ENCODE data around the gene OAS3.

The OAS3 gene

GRCh38 chr12:112961074-112961473, 22.8 kb downstream of the OAS3 start:
- DNase-seq = peak; percentile 11

DNA sequence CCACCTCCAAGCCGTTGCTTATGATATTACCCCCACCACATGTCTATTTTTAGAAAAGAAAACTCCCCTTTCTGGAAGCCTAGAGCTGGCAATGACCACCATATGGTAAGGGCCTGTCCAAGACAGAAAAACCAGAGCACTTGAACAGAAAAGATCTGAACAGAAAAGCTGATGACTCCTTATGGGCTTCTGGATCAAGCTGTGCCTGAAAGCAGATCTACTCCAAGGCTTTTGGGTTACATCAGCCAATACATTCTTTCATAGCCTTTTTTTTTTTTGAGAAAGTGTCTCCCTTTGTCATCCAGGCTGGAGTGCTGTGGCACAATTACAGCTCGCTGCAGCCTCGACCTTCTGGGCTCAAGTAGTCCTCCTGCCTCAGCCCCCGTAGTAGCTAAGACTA, 23.3 kb downstream of the OAS3 start:
- no peak for DNase-seq

DNA sequence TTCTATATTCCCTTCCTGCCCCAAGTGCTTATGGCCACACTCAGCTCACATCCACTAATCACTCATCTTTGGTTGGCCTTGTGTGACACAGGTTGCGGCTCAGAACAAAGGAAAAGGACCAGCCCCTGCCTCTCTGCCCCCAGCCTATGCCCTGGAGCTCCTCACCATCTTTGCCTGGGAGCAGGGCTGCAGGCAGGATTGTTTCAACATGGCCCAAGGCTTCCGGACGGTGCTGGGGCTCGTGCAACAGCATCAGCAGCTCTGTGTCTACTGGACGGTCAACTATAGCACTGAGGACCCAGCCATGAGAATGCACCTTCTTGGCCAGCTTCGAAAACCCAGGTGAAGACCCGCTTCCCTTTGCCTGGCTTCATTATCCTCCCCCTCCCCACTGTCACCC, 24.3 kb downstream of the OAS3 start:
- DNase-seq = no peak

GRCh38 chr12:112963227-112963861, 25.1 kb downstream of the OAS3 start:
- no peak for DNase-seq

DNA sequence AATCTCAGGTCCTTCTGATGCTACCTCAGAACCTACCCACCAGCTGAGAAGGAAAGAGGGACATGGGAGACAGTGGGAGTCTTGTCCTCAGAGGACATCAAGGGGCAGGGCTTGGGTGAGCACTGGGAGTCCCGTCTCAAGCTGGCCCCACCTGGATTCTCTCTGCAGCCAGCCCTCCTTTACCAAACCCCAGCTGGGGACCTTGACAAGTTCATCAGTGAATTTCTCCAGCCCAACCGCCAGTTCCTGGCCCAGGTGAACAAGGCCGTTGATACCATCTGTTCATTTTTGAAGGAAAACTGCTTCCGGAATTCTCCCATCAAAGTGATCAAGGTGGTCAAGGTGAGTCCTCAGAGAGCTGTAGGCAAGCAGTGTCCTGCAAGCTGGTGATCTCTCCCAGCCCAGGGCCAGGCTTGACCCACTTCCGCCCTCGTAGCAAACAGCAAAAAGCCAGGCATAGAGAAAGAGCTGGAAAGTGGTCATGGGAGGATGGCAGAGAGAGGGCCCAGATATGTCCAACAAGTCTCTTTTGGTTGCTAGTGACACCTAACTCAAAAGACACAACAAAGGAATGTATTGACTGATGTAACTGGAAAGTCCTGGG, 25.9 kb downstream of the OAS3 start:
- no peak for DNase-seq

DNA sequence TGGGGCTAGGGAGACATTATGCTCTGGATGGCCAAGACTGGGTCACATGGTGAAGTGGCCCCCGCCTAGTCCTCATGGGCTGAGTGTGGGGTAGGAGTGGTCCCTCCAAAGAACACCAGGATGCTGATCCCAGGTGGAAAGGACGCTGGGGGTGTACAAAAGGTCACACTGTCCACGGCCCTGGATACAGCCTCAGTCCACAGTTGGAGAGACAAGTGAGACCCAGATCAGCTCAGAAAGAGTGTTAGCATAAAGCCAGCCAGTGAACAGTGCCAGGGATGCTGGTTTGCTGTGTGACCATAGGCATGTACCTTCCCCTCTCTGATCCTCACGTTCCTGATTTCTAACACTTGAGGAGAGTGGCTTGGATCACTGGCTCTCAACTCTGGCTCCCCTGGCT, 26.6 kb downstream of the OAS3 start:
- DNase-seq = no peak

- DNase-seq = no peak
Measured at GRCh38 chr12:112965643-112966042, 27.4 kb downstream of the OAS3 start.

GRCh38 chr12:112967306-112967705, 29.0 kb downstream of the OAS3 start:
- no peak for DNase-seq

DNA sequence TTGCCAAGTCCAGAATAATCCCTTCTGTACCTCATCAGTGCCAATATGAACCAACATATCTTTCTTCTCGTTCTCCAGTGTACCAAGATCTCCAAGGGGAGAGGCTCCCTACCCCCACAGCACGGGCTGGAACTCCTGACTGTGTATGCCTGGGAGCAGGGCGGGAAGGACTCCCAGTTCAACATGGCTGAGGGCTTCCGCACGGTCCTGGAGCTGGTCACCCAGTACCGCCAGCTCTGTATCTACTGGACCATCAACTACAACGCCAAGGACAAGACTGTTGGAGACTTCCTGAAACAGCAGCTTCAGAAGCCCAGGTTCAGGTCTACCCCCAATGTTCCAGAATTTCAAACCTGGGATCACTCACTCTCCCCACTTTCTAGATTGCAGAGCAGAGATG, 29.6 kb downstream of the OAS3 start:
- DNase-seq = no peak

DNA sequence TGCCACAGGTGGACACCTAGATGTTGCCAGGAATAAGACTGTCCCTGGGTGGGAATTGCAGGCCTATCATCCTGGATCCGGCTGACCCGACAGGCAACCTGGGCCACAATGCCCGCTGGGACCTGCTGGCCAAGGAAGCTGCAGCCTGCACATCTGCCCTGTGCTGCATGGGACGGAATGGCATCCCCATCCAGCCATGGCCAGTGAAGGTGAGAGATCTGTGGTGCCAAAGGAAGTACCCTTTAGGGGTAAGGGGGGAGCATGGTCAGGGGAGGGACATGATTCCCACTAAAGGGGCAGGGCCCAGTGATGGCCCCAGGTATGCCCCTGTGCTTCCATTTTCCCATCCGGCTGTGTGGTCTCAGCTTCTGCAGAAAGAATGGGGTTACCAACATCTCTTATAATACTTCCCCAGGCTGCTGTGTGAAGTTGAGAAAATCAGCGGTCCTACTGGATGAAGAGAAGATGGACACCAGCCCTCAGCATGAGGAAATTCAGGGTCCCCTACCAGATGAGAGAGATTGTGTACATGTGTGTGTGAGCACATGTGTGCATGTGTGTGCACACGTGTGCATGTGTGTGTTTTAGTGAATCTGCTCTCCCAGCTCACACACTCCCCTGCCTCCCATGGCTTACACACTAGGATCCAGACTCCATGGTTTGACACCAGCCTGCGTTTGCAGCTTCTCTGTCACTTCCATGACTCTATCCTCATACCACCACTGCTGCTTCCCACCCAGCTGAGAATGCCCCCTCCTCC, 31.5 kb downstream of the OAS3 start:
- no peak for DNase-seq

GRCh38 chr12:112970391-112970790, 32.1 kb downstream of the OAS3 start:
- no peak for DNase-seq

DNA sequence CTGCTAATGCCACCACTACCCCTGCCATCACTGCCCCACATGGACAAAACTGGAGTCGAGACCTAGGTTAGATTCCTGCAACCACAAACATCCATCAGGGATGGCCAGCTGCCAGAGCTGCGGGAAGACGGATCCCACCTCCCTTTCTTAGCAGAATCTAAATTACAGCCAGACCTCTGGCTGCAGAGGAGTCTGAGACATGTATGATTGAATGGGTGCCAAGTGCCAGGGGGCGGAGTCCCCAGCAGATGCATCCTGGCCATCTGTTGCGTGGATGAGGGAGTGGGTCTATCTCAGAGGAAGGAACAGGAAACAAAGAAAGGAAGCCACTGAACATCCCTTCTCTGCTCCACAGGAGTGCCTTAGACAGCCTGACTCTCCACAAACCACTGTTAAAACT, 33.0 kb downstream of the OAS3 start:
- no peak for DNase-seq

DNA sequence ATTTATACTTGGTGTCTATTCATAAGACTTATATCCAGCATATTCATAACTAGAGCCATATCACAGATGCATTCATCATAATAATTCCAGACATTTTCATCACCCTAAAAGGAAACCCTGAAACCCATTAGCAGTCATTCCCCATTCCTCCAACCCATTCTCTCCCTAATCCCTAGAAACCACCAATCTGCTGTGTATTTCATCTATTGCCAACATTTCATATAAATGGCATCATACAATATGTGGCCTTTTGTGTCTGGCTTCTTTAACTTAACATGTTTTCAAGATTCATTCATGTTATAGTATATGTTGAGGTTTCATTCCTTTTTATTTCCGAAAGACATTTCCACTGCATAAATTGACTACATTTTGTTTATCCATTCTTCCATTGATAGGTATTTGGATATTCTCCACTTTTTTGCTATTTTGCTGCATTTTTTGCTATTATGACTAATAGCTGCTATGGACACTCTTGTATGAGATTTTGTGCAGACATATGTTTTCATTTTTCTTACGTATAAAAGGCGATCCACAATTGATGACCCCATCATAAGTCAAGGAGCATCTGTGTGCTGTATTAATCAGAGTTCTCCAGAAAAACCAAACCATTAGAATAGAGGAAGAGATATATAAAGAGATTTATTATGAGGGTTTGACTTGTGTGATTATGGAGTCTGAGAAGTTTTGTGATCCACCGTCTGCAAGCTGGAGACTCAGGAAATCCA, 34.9 kb downstream of the OAS3 start:
- no peak for DNase-seq

DNA sequence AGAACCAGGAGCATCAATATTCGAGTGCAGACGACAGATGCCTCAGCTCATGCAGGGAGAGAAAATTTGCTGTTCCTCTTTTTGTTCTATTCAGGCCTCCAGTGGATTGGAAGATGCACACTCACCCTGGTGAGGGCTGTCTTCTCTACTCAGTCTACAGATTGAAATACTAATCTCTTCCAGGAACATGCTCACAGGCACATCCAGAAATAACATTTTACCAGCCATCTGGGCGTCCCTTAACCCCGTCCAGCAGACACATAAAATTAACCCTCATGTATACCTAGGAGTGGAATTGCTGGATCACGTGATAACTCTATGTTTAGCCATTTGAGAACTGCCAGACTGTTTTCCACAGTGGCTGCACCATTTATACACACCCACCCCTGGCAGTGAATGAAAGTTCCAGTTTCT, 35.6 kb downstream of the OAS3 start:
- DNase-seq = no peak

- no peak for DNase-seq
Measured at GRCh38 chr12:112974904-112975303, 36.6 kb downstream of the OAS3 start.

- DNase-seq = no peak
Measured at GRCh38 chr12:112977139-112977538, 38.9 kb downstream of the OAS3 start.

DNA sequence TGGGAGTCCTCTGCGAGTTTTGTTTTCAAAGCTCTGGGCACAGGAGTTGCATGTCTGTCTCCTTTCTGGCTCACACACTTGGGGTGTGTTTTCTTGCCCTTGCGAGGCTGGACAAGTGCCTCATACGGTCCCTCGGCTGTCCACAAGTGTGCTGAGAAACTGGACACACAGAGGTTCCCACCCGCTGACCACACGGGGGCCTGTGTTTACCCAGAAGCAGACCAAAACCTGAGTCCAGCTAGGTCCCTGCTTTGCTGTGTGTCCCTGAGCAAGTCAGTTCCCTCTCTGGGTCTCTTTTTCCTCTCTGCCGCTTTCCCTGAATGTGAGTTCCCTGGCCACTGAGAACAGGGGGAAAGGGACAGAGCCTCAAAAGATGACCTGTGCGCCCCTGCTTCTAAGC, 39.4 kb downstream of the OAS3 start:
- DNase-seq = no peak

GRCh38 chr12:112978163-112979040, 40.1 kb downstream of the OAS3 start, which contains the start of gene OAS2:
Gene OAS2, plus strand, starts transcription at chr12:112978519. Its CDS starts 90 bp downstream, at chr12:112978609.
- peak; percentile 93 for DNase-seq

- DNase-seq = peak; percentile 73
Measured at GRCh38 chr12:112979041-112979680, 40.9 kb downstream of the OAS3 start.

DNA sequence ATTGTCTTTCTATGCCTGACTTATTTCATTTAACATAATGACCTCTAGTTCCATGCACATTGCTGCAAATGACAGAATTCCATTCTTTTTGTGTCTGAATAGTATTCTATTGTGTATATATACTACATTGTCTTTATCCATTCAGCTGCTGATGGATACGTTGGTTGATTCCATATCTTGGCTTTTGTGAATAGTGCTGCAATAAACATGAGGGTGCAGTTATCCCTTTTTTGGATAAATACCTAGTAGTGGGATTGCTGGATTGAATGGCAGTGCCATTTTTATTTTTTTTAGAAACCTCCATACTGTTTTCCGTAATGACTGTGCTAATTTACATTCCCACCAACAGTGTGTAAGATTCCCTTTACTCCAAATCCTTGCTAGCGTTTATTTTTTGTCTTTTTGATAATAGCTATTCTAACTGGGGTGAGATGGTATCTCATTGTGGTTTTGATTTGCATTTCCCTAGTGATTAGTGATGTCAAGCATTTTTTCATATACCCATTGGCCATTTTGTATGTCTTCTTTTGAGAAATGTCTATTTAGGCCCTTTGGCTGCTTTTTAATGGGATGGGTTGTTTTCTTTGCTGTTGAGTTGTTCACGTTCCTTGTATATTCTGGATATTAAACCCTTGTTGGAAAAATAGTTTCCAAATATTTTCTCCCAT, 42.4 kb downstream of the OAS3 start:
- DNase-seq = peak; percentile 32

DNA sequence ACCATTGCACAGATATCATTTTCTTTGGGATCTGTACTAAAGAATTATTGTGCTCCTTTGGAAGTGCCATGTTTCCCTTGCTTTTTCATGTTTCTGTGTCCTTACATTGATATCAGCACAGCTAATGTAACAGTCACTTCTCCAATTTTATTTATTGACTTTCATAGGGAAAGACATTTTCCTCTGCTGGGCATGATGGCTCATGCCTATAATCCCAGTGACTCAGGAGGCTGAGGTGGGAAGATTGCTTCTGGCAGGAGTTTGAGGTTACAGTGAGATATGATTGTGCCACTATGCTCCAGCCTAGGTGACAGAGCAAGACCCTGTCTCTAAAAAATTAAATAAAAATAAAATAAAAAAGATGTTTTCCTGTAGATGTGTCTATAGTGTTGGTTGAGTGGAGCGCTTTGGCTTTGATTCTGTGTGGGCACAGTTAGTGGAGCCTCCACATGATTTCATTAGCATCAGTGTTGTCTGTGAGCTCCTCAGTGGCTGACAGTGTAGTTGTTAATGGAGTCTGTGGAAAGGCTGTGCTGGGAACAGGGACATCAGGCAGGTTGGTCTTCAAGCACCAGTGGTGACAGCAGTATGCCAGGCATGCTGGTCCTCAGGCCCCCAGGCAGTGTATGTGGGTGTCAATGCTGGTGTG, 47.5 kb downstream of the OAS3 start:
- DNase-seq = no peak

All from activated CD4-positive, alpha-beta T cell treated with anti-CD3 and anti-CD28 coated beads, Interleukin-10, Interleukin-2, amounts not matched to agents 100 ng/mL and 50 ng/mL, durations not matched to agents 16 hours and 8 hours (primary cell).